Measurements from ENCODE around the gene MYO7B. TPM values are rescaled to one million over a fixed set of nuclear protein-coding genes. Genes with fewer than 3 reads are reported as not detected.

MYO7B gene
- polyA plus RNA-seq, 1 of the 3 experiments (the other 2 are of a cell fraction) = 0.08 TPM

DNA sequence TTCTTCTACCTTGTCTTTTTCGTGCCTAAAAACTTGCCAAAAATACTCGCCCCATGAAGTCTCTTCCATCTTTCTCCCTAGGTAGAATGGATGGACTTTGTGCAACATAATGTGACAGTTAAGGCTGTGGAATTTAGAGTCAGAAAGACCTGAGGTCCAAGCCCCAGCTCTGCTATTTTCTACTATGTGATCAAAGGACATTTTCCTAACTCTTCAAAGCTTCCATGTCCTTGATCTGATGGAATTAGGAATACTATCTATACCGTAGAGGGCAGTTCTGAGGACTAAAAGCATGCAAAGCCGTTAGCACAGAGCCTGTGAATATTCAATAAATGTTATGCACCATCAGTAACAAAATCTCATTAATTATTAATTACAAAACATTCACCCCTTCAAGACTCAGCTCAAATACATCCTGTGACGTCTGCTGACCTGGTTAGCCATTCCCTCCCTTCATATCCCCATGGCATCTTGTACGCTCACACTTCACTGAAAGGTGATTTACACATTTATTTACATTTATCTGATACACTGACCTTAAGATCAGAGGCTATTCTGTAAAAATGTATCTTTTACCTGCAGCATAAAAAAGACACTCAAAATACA is 24.3 kb upstream of the MYO7B start:
- Histone ChIP-seq H3K36me3 (replicated peaks in 1 of 2; ENCODE audit: control insufficient read depth in 1 of 2, insufficient read depth in 2 of 2, low read length in 1 of 2) (peaks cover 18 to 27% of the 10 kb centered on the region in 2 experiments), H2AFZ (ENCODE audit: low read depth) (no peak overlapping the region), H3K4me2 (no peak overlapping the region), H4K20me1 (ENCODE audit: insufficient read depth) (peaks cover 72% of the 10 kb centered on the region), H3K27me3 (ENCODE audit: insufficient read depth) (no peaks in the 10 kb centered on the region), H3K4me1 (ENCODE audit: control insufficient read depth in 1 of 2, insufficient read depth in 2 of 2, low read depth in 1 of 2, low read length in 1 of 2) (peaks cover 10 to 46% of the 10 kb centered on the region in 2 experiments), H3K9ac (no peak overlapping the region), H3K9me3 (no peaks in the 10 kb centered on the region), H3F3A (replicated peaks; ENCODE audit: insufficient read depth) (peaks cover 44% of the 10 kb centered on the region), H3K27ac (ENCODE audit: low read depth in 2 of 2, low read length in 1 of 2) (peak overlapping the region in 1 of 2 experiments; percentile 28; a peak in 1 of 4 replicates), H3K79me2 (ENCODE audit: insufficient read depth) (peaks cover 90% of the 10 kb centered on the region), H3K4me3 (ENCODE audit: low read depth in 2 of 2, low read length in 1 of 2) (no peak overlapping the region), H3K9me2 (no peaks in the 10 kb centered on the region)
- CTCF ChIA-PET = interaction anchor here (0.6 to 1.2 kb wide), 3 partner anchors 138 to 155 kb away, joined by 3 read pairs; no protein-coding TSS in a partner anchor
- TF ChIP-seq TEAD4 (IDR thresholded peaks at IDR 0.05; ENCODE audit: borderline replicate concordance, insufficient read depth) = no peak
- TF ChIP-seq, protein P1, sequence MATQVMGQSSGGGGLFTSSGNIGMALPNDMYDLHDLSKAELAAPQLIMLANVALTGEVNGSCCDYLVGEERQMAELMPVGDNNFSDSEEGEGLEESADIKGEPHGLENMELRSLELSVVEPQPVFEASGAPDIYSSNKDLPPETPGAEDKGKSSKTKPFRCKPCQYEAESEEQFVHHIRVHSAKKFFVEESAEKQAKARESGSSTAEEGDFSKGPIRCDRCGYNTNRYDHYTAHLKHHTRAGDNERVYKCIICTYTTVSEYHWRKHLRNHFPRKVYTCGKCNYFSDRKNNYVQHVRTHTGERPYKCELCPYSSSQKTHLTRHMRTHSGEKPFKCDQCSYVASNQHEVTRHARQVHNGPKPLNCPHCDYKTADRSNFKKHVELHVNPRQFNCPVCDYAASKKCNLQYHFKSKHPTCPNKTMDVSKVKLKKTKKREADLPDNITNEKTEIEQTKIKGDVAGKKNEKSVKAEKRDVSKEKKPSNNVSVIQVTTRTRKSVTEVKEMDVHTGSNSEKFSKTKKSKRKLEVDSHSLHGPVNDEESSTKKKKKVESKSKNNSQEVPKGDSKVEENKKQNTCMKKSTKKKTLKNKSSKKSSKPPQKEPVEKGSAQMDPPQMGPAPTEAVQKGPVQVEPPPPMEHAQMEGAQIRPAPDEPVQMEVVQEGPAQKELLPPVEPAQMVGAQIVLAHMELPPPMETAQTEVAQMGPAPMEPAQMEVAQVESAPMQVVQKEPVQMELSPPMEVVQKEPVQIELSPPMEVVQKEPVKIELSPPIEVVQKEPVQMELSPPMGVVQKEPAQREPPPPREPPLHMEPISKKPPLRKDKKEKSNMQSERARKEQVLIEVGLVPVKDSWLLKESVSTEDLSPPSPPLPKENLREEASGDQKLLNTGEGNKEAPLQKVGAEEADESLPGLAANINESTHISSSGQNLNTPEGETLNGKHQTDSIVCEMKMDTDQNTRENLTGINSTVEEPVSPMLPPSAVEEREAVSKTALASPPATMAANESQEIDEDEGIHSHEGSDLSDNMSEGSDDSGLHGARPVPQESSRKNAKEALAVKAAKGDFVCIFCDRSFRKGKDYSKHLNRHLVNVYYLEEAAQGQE (IDR thresholded peaks at IDR 0.05; ENCODE audit: low read depth, low read length) = no peak
- no peak for TF ChIP-seq TAF1 (IDR thresholded peaks at IDR 0.05; ENCODE audit: borderline replicate concordance, low read depth, low read length)
- TF ChIP-seq, protein P2, sequence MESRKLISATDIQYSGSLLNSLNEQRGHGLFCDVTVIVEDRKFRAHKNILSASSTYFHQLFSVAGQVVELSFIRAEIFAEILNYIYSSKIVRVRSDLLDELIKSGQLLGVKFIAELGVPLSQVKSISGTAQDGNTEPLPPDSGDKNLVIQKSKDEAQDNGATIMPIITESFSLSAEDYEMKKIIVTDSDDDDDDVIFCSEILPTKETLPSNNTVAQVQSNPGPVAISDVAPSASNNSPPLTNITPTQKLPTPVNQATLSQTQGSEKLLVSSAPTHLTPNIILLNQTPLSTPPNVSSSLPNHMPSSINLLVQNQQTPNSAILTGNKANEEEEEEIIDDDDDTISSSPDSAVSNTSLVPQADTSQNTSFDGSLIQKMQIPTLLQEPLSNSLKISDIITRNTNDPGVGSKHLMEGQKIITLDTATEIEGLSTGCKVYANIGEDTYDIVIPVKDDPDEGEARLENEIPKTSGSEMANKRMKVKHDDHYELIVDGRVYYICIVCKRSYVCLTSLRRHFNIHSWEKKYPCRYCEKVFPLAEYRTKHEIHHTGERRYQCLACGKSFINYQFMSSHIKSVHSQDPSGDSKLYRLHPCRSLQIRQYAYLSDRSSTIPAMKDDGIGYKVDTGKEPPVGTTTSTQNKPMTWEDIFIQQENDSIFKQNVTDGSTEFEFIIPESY (IDR thresholded peaks at IDR 0.05; ENCODE audit: borderline replicate concordance, low read depth) = no peak
- TF ChIP-seq NFIC (IDR thresholded peaks at IDR 0.05; ENCODE audit: borderline replicate concordance) = no peak
- no peak for TF ChIP-seq YY1 (IDR thresholded peaks at IDR 0.05; ENCODE audit: low read depth)
- no peak for TF ChIP-seq MEF2A (IDR thresholded peaks at IDR 0.05; ENCODE audit: borderline replicate concordance, low read depth)
- no peak for TF ChIP-seq RAD21 (IDR thresholded peaks at IDR 0.05; ENCODE audit: low read length)
- no peak for TF ChIP-seq JUND (IDR thresholded peaks at IDR 0.05)
- TF ChIP-seq SIN3A (IDR thresholded peaks at IDR 0.05; ENCODE audit: borderline replicate concordance, low read depth, low read length) = no peak
- no peak for TF ChIP-seq MXI1 (IDR thresholded peaks at IDR 0.05; ENCODE audit: low read depth, low read length)
- TF ChIP-seq CHD2 (IDR thresholded peaks at IDR 0.05; ENCODE audit: low read length, partially characterized antibody) = no peak
- no peak for TF ChIP-seq FOXM1 (IDR thresholded peaks at IDR 0.05; ENCODE audit: low read depth)
- no peak for TF ChIP-seq EZH2phosphoT487 (IDR thresholded peaks at IDR 0.05; ENCODE audit: borderline replicate concordance, low read depth)
- TF ChIP-seq, protein P3, sequence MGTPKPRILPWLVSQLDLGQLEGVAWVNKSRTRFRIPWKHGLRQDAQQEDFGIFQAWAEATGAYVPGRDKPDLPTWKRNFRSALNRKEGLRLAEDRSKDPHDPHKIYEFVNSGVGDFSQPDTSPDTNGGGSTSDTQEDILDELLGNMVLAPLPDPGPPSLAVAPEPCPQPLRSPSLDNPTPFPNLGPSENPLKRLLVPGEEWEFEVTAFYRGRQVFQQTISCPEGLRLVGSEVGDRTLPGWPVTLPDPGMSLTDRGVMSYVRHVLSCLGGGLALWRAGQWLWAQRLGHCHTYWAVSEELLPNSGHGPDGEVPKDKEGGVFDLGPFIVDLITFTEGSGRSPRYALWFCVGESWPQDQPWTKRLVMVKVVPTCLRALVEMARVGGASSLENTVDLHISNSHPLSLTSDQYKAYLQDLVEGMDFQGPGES (IDR thresholded peaks at IDR 0.05; ENCODE audit: low read depth, low read length) = no peak
- no peak for TF ChIP-seq FOXJ3 (CRISPR knock-in tag; IDR thresholded peaks at IDR 0.05)
- no peak for TF ChIP-seq RFX5 (IDR thresholded peaks at IDR 0.05; ENCODE audit: low read length)
- WGBS (ENCODE audit: low lambda C conversion rate) = 95% methylated on average over 6 of the region's 6 CpGs
- POLR2A ChIA-PET = no interaction called here
- DNase-seq = no peak
